Measurements from ENCODE around the gene AWAT2.

Gene AWAT2

GRCh38 chrX:69995362-69996112, 54.2 kb downstream of the AWAT2 start:
- DNase-seq: no peak

GRCh38 chrX:69993494-69993893, 56.2 kb downstream of the AWAT2 start:
- DNase-seq: no peak

- DNase-seq: no peak
Observed at GRCh38 chrX:69991685-69992084, 58.1 kb downstream of the AWAT2 start.
